AG04449 (cell line): ENCODE data around the gene SCGN.

Source experiments
- CTCF ChIA-PET: fragments of 350-600 bp; formaldehyde crosslinking; extraction: SDS; loops from one replicate; lab custom pipeline; 2021; ENCODE audit warnings: antibody characterized with exemption; lab: Yijun Ruan, JAX
- POLR2A ChIA-PET: fragments of 400-600, 350-600 bp; formaldehyde crosslinking; extraction: SDS; loops from one replicate; lab custom pipeline; 2020; ENCODE audit warnings: antibody characterized with exemption, inconsistent platforms; lab: Yijun Ruan, JAX
- DNase-seq: peaks from one replicate; pipeline ENCODE4 v3.0.0-alpha.2; 2010; ENCODE audit warnings: low read depth, low spot score
- H3K4me3 ChIP-seq: 2 replicates; pipeline ENCODE4 v1.5.1; 2011; ENCODE audit warnings: low read depth, mild to moderate bottlenecking, control low read depth, low read length
- TF ChIP-seq, protein P1 (sequence below): IDR thresholded peaks from one replicate; pipeline ENCODE4 v1.5.1; 2011; ENCODE audit warnings: mild to moderate bottlenecking, moderate library complexity, low read length, control low read depth, inconsistent platforms; ENCODE audit not compliant: insufficient read depth; ENCODE audit errors: missing control alignments

Gene SCGN

DNA sequence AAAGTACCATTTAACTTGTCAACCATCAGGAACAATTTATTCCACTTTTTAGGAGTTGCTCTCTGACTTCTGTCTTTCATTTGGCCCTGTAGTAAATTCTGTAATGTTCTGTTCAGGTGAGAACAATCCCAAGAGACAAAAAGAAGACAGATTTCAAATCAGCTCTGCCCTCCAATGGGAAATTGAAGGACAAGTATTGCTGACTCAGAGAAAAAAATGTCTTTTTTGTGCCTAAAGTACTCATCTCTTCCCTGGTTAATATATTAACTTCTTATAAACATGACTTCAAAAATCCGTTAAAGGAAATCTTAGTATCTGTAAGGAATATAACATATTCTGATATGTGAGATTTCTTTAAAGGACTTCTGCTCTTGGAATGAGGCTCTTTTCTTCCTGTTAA is 38.6 kb upstream of the SCGN start:
- no peak overlapping the region for H3K4me3 ChIP-seq
- TF ChIP-seq, protein P1, sequence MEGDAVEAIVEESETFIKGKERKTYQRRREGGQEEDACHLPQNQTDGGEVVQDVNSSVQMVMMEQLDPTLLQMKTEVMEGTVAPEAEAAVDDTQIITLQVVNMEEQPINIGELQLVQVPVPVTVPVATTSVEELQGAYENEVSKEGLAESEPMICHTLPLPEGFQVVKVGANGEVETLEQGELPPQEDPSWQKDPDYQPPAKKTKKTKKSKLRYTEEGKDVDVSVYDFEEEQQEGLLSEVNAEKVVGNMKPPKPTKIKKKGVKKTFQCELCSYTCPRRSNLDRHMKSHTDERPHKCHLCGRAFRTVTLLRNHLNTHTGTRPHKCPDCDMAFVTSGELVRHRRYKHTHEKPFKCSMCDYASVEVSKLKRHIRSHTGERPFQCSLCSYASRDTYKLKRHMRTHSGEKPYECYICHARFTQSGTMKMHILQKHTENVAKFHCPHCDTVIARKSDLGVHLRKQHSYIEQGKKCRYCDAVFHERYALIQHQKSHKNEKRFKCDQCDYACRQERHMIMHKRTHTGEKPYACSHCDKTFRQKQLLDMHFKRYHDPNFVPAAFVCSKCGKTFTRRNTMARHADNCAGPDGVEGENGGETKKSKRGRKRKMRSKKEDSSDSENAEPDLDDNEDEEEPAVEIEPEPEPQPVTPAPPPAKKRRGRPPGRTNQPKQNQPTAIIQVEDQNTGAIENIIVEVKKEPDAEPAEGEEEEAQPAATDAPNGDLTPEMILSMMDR: no peak
- no peak for DNase-seq
- ChIA-PET POLR2A (no interaction called here), CTCF (no interaction called here)

DNA sequence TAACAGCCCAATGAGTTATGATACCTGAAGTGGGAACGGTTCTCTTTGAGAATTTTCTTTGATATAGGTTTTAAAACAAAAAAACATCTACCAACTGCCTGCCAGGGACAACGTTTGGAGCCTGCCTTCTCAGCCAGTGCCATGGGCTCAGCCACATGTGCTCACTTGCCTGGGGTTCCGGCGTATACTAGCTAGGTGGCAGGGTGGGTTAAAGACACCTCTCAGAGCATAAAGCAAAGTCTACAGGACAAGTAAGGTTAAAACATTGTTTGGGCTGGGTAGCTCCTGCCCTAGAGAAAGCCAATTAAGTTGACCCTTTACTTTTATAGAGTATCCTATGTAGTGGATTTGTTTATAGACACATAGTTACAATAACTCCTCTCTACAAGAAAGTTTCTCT is 38.0 kb upstream of the SCGN start:
- H3K4me3 ChIP-seq: no peak overlapping the region

DNA sequence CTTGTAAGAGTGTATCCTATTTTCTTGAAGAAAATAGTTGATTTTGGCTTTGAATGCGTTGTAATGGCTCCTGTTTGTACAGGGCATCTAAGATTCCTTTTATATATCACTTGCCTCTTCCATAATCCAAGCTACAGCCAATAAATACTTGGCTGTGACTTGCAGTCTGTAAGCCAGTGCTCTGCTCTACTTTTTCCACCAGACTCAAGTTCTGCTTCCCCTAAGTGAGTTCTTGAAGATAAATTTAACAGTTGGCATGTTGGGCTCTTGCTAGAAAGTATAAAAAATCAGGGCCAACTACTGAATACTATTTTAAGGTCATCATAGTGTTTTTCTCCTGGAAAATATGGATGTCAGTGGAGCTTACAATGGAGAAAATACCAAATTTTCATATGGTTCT is 36.5 kb upstream of the SCGN start:
- CTCF ChIA-PET: no interaction called here
- TF ChIP-seq, protein P1: no peak
- no peak overlapping the region for H3K4me3 ChIP-seq
- POLR2A ChIA-PET: no interaction called here
- DNase-seq: no peak

More for the DNA sequence above, 38.0 kb upstream of the SCGN start:
- ChIA-PET POLR2A (no interaction called here), CTCF (no interaction called here)
- DNase-seq: no peak
- TF ChIP-seq, protein P1: no peak

DNA sequence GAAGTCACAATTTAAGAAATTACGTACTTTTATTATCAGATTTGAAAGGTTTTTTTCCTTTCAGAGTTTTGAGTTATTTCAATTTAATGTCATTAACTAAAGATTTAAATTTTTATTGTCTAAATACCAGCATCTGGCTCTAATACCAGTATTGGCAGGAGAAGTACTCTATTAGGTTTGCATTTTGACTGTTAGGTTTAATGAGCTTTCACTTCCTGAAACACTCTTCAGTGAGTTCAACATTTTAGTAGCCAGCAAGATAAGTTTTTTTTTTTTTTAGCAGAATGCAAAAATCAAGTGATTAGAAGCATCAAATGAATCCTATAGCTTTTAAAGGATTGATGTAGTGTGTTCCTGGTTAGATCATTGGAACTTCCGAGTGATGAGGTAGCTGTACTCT is 34.0 kb upstream of the SCGN start:
- CTCF ChIA-PET: no interaction called here
- H3K4me3 ChIP-seq: no peak overlapping the region
- POLR2A ChIA-PET: interaction anchor here (0.7 kb wide), 1 partner anchor 1047 kb away, joined by 3 read pairs; no protein-coding TSS in a partner anchor
- no peak for DNase-seq
- TF ChIP-seq, protein P1: no peak

DNA sequence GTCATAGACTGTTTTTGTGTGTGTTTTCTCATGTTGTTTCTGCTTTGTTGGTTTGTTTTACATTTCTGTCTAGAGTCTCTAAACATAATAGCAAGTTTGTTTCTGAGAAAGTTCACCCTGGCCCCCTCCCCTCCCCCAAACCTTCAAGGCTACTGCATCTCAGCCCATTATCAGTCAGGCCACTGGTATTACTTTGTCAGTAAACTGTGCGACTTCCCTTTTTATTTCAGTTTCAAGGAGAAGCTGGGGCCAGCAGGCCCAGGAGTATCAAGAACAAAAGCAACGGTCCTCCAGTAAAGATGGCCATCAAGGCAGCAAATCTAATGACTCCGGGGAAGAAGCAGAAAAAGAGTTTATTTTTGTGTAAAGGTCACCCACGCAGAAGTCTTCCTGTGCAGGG is 32.8 kb upstream of the SCGN start:
- CTCF ChIA-PET: no interaction called here
- no peak for DNase-seq
- POLR2A ChIA-PET: no interaction called here
- TF ChIP-seq, protein P1: no peak
- H3K4me3 ChIP-seq: no peak overlapping the region

DNA sequence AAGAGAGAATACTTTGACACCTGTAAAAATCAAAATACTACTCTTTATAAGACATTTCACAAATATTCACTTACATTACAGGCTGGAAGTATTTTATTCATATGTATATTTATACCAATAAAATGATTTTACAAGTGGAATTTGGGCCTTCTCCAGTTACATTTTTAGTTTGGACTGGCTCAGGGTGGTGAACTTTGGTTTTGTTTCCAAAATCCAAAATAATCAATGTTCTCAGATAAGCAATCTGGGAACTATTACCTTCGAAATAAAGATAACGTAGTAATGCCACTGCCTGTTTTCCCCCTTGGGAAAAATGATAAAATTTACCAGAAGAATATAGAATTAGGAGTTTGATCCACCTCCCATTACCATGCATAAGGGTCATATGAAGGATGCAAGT is 31.6 kb upstream of the SCGN start:
- DNase-seq: no peak
- CTCF ChIA-PET: no interaction called here
- POLR2A ChIA-PET: no interaction called here
- H3K4me3 ChIP-seq: no peak overlapping the region
- TF ChIP-seq, protein P1: no peak
